ENCODE measurements around the gene RAD21L1.

The RAD21L1 gene

DNA sequence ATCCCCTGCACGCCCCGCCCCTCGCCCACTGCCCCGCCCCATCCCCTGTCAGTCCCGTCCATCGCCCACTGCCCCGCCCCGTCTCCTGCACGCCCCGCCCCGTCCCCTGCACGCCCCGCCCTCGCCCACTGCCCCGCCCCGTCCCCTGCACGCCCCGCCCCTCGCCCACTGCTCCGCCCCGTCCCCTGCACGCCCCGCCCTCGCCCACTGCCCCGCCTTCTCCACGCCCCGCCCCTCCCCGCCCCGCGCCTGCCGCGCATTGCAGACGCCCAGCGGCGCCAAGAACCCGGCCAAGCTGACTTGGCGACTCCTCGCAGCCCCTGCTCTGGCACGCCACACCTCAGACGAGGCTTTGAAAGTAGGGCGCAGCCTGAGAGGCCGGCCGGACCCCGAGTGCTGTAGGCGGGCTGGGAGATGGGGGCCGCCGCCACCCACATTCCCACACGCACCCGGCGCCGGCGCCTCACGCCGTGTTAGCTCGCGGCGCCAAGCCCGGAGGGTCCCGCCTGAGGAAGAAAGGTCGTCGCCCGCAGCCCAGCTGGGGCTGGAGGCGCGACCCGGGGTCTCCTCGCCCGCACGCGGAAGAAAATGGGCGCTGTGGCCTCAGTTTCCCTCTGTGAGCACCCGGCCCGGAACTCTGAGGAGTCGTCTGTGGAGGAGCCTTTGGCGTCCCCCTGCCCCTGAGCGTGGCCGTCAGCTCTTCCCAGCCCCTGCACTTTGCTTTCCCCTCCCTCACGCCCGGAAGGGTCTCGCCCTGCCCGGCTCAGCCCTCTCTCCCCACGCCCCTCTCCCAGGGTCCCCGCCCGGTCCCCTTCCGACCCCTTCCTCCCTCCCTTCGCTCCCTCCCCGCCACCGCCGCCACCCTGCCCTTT, at the start of gene RAD21L1:
Gene RAD21L1, plus strand, starts transcription at position 262 of the 872 bp plus-strand sequence. CDS start 2,410 bp downstream, outside the sequence.
- no peak for DNase-seq

DNA sequence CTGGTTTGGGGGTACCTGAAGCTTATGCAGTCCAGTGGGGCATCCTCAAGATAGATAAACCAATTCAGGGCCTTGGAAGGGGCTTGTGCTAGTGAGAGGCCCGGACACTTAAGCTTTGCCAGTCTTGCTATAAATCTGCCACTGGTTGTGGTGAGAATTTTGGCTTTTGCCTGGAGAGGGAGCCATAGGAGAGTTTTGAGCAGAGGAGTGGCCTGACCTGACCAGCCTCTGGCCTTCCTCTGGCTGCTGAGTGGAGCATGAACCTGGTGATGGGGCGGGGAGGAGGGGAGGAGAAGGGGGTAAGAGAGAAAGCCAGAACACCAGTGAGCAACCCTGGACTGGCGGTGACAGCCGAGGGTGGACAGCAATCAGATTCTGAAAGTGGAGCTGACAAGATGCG, 48.2 kb upstream of the RAD21L1 start:
- no peak for DNase-seq

DNA sequence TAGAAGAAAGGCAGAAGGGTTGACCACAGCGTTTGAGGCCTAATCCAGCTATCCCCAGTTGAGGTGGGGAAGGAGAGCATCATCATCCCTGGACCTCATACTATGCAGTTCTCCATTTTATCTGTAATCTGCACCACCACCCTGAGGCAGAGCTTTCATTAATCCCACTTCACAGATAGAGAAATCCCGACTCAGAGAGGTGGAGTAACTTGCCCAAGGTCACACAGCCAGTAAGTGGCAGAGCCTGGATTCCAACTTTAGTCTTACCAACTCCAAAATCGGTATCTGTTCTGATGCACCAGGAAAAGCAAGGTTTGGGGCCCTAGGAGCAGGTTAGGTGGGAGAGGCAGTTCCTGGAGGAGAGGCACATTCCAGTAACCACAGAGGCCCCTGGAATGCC, 47.7 kb upstream of the RAD21L1 start:
- DNase-seq, result no peak

DNA sequence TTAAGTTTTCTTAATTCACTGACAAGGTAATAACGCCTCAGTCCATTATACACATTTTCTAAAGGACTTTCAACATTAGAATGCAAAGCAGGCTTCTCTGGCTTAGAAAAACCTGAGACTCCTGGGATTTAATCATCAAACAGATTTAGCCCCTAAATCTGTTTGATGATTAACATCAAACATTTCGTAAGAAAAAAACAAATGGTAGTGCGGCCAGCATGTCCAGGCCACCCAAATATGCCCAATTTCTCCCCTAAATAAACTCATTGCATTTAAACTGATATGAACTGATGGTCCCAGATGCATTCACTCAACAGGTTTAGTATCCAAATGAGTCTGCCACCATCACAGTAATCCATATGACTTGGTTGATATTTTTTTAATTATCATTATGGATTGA, 47.2 kb upstream of the RAD21L1 start:
- DNase-seq, result no peak

DNA sequence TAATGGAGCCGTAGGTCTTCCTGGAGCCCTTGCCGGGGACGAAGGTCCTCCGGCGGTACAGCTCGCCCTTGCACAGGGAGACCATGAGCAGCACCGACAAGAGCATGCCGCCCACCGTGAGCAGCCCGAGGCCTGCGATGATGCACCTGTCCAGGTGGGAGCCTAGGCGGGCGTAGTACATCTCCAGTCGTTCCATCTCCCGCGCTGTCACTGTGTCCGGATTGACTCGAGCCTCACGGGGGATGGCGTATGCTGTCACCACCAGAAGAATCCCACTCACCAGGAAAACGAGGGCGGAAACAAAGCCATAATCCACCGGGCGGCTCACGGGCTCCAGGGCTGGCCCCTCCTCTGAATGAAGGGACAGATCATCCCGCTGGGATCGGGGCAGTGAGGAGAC, 44.9 kb upstream of the RAD21L1 start:
- DNase-seq, result no peak

DNA sequence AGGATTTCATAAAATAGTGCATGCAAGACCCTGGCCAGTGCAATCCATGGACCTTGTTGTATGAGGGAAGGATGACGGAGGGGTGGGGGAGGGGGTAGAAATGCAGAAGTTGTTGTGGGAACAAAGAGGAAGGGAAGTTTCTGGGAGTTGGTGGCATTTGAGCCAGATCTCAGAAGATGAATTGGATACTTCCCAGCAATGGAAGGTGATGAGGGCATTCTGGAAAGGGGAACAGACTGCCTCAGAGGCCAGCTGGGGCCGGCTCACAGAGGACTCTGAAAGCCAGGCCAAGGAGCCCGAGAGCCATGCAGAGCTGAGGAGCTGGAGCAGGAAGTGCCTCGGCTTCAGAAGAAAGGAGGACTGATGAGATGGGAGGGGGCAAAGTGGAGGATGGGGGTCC, 43.7 kb upstream of the RAD21L1 start:
- no peak for DNase-seq

DNA sequence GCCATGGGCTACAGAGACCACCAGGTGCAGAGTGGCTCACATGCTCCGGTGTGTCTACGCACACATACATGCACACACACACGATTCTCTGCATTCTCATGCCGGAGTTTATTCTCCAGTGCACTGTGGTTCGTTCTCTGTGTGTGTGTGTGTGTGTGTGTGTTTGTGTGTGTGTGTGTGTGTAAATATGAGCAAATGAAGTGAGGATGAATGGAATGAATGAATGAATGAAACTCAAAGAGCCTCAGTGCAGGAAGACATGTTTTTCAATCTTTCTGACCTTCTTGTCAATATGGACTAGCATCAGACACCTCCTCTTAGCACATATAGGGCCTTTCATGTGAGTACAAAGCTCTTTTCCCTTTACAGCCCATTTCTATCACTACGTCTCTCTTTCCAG, 42.7 kb upstream of the RAD21L1 start:
- no peak for DNase-seq

DNA sequence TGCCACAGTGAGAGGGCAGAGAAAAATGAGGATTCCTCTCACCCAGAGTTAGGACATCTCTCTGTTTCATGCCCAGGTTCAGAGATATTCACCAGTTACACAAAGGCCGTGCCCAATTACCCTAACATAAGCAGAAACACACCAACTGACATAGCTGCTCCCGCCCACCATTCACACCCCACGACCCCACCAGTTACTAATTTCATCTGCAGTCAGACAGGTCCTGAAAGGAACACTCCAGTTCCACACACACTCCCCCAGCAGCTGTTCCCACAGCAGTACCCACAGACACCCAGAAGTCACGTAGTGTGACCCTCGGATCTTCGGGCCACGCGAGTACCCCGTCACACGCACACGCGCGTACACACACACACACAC, 41.6 kb upstream of the RAD21L1 start:
- DNase-seq, result no peak

DNA sequence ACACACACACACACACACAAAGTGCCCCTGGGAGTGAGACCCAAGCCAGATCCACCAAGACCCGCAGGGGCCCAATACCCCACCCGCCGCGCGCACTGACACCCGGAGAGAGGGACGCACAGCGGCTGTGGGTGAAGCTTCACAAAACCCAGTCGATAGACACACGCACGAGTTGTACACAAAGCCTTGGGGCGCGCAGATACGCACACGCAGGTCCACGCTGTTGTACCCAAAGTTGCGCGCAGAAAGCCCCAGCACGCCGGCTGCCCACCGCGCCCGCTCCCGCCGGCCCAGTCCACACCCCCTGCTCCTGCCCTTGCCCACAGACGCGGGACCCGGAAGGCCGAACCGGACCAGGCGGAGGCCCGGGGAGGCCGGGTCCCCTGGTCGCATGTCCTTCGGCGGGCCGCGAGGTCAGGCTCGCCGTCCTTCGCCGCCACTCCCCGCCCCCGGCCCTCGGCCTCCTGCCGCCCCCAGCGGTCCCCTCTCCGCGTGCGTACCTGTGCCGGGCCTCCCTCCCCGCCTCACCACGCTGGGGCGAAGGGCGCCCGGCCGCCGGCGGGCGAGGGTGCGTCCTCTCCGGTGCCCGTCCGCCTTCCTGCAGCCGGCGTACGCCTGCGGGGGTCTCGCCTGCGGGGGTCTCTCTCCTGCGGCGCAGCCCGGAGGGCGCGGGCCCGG, 41.1 kb upstream of the RAD21L1 start, which contains the start of gene TMEM74B:
Gene TMEM74B, minus strand, starts transcription at position 344 of the 678 bp plus-strand sequence. CDS start 1,180 bp downstream, outside the sequence.
- no peak for DNase-seq

DNA sequence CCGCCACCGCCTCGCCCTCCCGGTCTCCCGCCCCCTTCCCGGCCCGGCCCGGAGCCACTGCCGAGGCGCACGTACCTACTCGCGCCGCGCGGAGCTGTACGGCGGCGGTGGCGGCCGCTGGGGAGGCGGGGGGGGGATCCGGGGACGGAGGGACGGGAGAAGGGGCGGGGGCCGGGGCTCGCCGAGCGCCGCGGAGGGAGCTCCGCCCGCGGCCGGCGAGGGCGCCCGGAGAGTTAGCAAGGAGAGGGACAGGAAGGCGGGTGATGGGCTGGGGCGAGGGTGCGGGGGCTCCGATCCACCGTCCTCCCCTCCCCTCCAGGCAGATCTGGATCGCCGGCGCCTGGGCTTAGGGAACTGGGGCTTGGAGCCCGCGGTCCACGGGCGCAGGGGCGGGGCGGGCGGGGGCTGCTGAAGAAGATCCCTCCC, 40.5 kb upstream of the RAD21L1 start:
- no peak for DNase-seq

DNA sequence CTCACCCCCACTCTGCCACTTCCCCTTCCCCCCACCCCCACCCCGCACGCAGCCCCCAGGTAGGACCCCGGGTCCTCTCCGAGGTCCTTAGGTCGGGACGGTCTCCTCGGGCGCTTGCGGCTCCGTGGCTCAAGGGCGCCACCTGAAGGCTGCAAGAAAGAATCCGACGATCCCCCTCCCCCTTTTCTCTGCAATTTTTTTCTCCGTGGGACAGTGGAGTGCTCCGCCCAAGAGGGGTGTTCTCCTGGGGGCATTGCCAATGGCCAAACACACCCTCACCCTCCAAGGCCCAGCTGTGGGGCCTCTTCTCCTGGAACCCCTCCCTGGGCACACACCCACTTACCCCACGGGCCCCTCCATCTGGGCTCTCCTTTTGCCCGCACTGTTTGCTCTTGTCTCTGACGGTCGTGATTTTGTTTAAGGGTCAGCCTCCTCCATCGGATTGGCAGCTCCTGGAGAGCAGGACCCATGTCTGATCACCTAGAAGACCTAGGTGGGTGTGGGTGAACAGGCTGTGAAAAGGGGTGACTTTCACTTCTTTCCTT, 40.0 kb upstream of the RAD21L1 start:
- peak; percentile 6 for DNase-seq

DNA sequence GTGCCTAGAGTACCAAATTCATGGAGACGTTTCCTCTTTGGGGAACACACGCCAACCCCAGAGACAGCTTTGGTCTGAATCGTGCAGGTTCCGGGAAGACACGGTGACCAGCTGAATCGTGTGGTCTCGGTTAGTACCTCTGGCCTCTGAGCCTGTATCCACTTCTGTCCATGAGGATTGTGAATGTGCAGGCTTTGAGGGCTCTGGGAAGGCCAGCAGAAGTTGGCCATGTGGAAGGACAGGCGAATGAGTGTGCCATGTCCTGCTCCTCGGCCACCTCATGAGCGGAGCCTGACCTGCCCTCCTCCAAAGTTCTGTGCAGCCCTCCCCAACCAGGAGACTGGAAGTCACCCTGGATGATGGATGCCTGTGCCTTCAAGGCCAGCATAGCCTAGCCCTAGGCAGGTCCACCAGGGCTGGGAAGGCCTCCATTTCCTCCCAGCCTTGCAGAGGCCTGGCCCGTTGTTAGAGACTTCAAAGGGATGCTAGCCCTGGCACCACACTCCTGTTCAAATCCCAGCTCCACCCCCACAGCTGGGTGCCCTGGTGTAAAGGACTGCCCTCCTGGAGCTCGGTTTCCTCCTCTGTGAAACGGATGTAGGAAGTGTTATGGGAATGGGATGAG, 39.4 kb upstream of the RAD21L1 start:
- DNase-seq, result no peak

DNA sequence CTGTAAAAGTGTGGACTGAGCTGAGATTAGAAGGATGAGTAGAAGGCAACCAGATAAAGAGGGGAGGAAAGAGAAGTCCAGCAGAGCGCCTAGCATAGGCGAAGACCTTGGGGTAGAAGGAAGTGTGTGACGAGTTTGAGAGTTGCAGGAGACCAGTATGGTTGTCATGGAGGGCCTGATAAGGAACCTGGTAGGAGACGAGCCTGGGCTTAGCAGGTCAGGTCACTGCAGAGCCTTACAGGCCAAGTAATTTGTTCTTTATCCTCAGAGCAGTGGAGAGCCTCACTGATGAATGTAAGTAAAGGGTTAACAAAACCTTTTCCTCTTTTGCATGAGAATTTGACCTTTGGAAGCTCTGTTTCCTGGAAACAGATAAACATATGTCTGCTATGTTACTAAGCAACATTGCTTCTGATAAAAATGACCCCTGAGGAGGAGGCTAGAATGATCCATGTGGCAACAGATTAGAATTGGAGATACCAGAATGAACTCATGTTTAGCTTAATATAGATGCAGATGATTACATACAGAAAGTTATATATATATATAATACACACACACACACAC, 38.2 kb upstream of the RAD21L1 start:
- DNase-seq, result peak; percentile 4

DNA sequence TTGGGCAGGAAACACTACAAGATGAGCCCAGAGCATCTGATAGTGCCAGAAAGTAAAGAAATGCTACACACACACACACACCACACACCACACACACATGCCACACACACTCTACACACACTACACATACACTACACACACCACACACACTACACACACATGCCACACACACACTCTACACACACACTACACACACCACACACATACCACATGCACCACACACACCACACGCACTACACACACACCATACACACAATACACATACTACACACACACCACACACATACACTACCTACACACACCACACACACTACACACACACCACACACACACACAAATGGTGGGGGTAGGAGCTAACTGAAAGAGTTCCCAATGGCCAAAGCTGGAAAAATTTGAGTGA, 37.5 kb upstream of the RAD21L1 start:
- no peak for DNase-seq

DNA sequence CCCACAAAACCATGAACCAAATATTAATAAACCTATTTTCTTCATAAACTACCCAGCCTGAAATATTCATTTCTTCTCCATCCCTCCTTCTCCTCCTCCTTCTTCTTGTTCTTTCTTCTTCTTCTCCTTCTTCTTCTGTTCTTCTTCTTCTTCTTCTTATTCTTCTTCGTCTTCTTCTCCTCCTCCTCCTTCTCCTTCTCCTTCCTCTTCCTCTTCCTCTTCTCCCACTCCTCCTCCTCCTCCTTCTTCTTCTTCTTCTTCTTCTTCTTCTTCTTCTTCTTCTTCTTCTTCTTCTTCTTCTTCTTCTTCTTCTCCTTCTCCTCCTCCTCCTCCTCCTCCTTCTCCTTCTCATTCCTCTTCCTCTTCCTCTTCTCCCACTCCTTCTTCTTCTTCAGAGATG, 36.0 kb upstream of the RAD21L1 start:
- no peak for DNase-seq

DNA sequence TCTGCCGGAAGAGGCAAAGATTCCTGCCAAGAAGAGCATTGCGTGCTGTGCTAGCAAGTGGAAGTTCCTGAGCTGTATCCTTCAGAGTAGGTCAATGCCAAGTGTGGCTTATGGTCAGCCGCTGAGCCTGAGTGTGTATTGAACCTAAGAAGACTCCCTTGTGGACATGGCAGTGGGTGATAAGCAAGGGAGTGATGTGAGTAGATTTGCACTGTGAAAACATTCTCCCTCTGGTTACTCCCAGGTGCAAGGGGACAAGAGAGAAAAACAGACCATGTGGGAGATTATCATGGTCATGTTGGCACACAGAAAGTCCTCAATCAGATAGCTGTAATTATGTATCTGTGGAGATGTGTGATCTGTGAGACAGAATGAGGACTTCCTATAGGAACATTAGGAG, 35.0 kb upstream of the RAD21L1 start:
- no peak for DNase-seq

DNA sequence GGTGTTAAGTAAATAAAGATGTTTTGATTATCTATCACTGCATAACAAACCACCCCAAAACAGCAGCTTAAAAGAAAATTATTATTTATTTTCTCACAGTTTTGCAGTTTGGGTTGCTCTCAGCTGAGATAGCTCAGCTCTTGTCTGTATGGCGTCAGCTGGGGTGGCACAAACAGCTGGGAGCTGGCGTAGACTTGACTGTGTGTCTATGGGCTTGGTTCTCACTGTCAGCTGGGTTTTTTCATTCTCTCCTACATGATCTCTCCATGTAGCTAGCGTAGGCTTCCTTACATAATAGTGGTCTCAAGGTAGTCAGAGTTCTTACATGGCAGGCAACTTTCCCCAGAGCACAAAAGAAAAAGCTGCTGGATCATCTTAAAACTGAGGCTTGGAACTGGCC, 34.5 kb upstream of the RAD21L1 start:
- DNase-seq, result no peak

DNA sequence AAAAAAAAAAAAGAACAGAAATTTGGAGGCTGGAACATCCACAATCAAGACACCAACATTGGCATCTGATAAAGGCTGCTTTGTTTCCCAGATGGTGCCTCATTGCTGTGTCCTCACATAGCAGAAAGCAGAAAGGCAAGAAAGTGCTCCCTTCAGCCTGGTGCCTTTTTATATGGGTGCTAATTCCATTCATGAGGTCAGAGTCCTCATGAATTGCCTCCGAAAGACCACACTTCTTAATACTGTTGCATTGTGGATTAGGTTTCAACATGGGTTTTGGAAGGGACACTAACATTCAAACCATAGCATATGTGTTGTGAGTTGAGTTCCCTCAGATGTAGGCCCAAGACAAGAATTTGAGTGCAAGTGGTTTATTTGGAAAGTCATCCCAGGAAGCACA, 30.6 kb upstream of the RAD21L1 start:
- no peak for DNase-seq

DNA sequence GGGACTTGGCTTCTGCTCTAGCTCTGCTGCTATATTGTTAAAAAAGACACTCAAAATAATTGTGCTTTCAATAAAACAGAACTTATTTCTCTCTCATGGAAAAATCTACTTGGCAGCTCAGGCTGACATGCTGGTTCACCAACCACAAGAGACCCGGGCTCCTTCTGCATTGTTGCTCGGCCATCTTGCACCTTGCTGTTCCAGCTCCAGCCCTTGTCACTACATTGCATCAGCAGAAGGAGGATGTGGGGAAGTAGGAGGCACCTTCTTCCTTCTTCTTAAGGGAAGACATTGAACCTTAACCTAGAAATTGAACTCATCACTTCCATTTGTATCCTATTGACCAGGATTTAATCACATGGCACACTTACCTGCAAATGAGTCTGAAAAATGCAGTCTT, 29.2 kb upstream of the RAD21L1 start:
- peak; percentile 36 for DNase-seq

DNA sequence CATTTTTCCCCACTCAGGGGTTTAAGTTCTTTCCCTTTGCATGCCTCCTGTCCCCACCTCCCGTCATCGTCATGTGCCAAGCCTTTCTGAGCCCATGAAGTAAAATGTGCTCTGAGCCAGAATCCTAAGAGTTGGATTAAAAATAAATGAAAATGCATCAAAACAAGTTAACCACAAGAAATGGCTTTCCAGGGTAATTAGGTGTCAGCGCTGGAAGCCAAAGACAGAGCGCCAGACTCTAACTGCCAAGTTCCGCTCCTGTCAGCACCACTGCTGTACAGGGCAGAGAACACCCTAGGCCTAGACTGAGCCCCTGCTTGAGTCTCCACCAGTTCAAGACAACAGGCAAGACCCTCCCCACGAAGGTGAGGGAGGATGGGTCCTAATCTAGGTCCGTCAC, 28.0 kb upstream of the RAD21L1 start:
- no peak for DNase-seq

DNA sequence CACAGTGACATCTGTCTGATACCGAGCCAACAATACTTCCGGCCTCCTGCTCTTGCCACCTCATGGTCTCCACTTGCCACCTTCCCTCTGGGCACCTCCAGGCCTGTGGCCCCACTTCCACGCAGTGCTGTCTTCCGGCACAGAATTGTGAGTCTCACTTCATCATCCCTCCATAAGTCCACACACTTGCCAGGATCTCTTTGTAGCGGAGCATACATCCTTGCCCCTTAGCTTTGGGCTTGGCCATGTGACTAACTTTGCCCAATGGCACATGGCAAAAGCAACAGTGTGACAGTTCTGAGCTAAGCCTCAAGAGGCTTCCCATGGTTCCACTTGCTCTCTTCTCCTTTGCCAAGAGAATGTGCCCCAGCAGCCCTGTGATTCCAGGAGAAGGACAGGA, 27.1 kb upstream of the RAD21L1 start:
- no peak for DNase-seq

DNA sequence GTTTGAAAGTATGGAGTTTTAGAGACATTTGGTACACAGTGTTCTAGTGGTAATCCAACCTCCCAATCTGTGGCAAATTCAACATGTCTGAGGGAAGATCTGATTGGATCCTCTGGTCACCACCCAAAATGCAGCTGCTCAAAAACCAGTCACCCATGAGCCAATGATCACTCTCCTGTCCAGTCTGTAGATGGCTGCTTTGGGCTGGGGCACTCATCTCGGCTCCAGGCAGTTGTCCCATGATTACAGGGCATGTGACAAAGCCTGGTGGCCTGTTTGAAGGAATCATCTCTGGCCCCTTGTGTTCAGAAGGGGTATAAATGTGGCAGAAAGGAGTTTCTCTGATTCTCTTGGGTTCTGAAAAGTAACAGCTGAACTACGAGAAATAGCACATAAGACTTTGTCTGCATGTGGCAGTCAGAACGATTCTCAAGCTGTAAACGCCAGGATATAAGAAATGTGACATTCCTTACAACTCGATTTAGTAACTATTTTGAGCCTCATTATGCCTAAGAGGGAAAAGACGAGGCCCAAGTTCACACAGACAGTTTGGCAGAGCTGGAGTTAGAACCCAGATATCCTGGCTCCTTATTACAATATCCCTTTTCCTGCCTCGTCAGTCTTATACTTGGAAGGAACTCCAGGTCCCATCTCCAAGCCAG, 26.5 kb upstream of the RAD21L1 start:
- DNase-seq, result no peak

DNA sequence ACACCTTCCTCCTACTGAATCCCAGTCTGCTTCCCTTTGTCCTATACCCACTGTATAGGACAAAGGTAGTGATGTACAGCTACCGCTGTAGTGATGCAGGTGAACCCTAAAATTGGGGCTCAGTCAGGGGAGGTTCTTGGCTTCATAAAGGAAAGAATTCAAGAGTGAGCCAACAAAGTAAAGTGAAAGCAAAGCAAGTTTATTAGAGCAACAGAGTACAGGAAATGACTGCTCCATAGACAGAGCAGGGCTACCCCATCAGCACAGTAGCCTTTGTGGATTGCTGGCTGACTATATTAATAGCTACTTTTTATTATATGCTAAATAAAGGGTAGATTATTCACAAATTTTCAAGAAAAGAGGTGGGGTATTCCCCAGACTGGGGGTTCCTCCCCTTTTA, 25.9 kb upstream of the RAD21L1 start:
- no peak for DNase-seq
